GM12878 (cell line): ENCODE results near the gene NAPEPLD. TPM values are rescaled to one million over a fixed set of nuclear protein-coding genes. Genes with fewer than 3 reads are reported as not detected.

Experiments
- ATAC-seq: fragments of 200-7000 bp; cut with Tn5 transposase; 3 replicates; pipeline ENCODE4 v1.9.1; 2020; ENCODE audit warnings: mild to moderate bottlenecking, moderate library complexity
- BruUV-seq: library from RNA; stranded (reverse); fragments of 400-500 nt; replicated peaks from 2 replicates; lab custom pipeline; 2021; lab: Mats Ljungman, UMichigan
- CTCF ChIA-PET: fragments of 300-600 bp; sonication (Branson Sonifier 250); formaldehyde crosslinking; extraction: SDS; loops from one replicate; lab custom pipeline; 2021; ENCODE audit warnings: inconsistent platforms; lab: Yijun Ruan, JAX
- POLR2A ChIA-PET: fragments of 350-600 bp; formaldehyde crosslinking; extraction: SDS; loops from one replicate; lab custom pipeline; 2021; ENCODE audit warnings: inconsistent platforms; lab: Charles Lee
- RAD21 ChIA-PET: fragments of 300-600 bp; sonication (Branson Sonifier 250); formaldehyde crosslinking; loops from one replicate; lab custom pipeline; 2023; ENCODE audit warnings: antibody characterized with exemption; ENCODE audit not compliant: unreplicated experiment; lab: Charles Lee
- SMC1A ChIA-PET: fragments of 300-600 bp; sonication (Branson Sonifier 250); formaldehyde crosslinking; loops from one replicate; lab custom pipeline; 2023; ENCODE audit not compliant: unreplicated experiment, uncharacterized antibody; lab: Charles Lee
- DNase-seq: peaks from one replicate; pipeline ENCODE4 v3.0.0-alpha.2; 2011; ENCODE audit warnings: low read depth, low spot score
- FAIRE-seq: peaks from 3 replicates; lab custom pipeline; 2011; peaks lifted over from hg19 to GRCh38; lab: Jason Lieb, UNC
- H2AFZ ChIP-seq: 2 replicates; pipeline ENCODE4 v1.6.0; 2011; ENCODE audit warnings: low read depth, low read length, control low read depth; ENCODE audit not compliant: control insufficient read depth
- H3K27ac ChIP-seq: 2 replicates; pipeline ENCODE4 v1.5.1; 2011; ENCODE audit warnings: control low read depth; ENCODE audit not compliant: control insufficient read depth, insufficient read depth
- H3K27me3 ChIP-seq, 2 experiments: replicated peaks in 1 of 2; 2 replicates each; pipeline versions ENCODE4 v1.6.0 to v1.6.1; 2011; ENCODE audit warnings: low read length in 1 of 2; ENCODE audit not compliant: control insufficient read depth in 2 of 2, insufficient read depth in 2 of 2
- H3K36me3 ChIP-seq, 2 experiments: 2 replicates each; pipeline ENCODE4 v1.5.1; 2011; ENCODE audit warnings: low read length in 1 of 2; ENCODE audit not compliant: control insufficient read depth in 2 of 2, insufficient read depth in 2 of 2
- H3K4me1 ChIP-seq: 2 replicates; pipeline ENCODE4 v1.6.1; 2011; ENCODE audit warnings: mild to moderate bottlenecking, low read length, moderate library complexity, mixed read lengths; ENCODE audit not compliant: control insufficient read depth, insufficient read depth
- H3K4me2 ChIP-seq: 2 replicates; pipeline ENCODE4 v1.6.0; 2011; ENCODE audit warnings: control low read depth; ENCODE audit not compliant: control insufficient read depth, insufficient read depth
- H3K4me3 ChIP-seq: fragments of 200-600 bp; sonication (generic); 2 replicates; pipeline ENCODE4 v1.5.1; 2016
- H3K79me2 ChIP-seq: 2 replicates; pipeline ENCODE4 v1.6.0; 2011; ENCODE audit warnings: low read length; ENCODE audit not compliant: control insufficient read depth, insufficient read depth
- H3K9ac ChIP-seq: 2 replicates; pipeline ENCODE4 v1.8.0; 2011; ENCODE audit warnings: low read length, control low read depth, mixed read lengths; ENCODE audit not compliant: control insufficient read depth, insufficient read depth
- H3K9me3 ChIP-seq: replicated peaks from 3 replicates; pipeline ENCODE4 v1.5.1; 2011; ENCODE audit warnings: mild to moderate bottlenecking, low read length; ENCODE audit not compliant: control insufficient read depth, insufficient read depth
- H4K20me1 ChIP-seq: 2 replicates; pipeline ENCODE4 v1.6.0; 2011; ENCODE audit not compliant: control insufficient read depth, insufficient read depth
- BACH1 ChIP-seq: fragments of 450-650 bp; IDR thresholded peaks from 2 replicates; pipeline ENCODE4 v1.6.1; 2017; ENCODE audit warnings: mild to moderate bottlenecking, borderline replicate concordance
- CBX5 ChIP-seq: sonication (generic); IDR thresholded peaks from 2 replicates; pipeline ENCODE4 v1.6.1; 2016; ENCODE audit warnings: low read depth, moderate library complexity, mild to moderate bottlenecking, inconsistent platforms
- CEBPZ ChIP-seq: fragments of 150-350 bp; IDR thresholded peaks from 2 replicates; pipeline ENCODE4 v1.6.1; 2016; ENCODE audit warnings: low read depth, low read length
- CREB1 ChIP-seq: IDR thresholded peaks from 2 replicates; pipeline ENCODE4 v1.6.1; 2012; ENCODE audit warnings: low read depth, mild to moderate bottlenecking, inconsistent platforms
- EED ChIP-seq: sonication (generic); IDR thresholded peaks from 2 replicates; pipeline ENCODE4 v1.6.1; 2016; ENCODE audit warnings: antibody characterized with exemption, low read depth
- EZH2 ChIP-seq: IDR thresholded peaks from 2 replicates; pipeline ENCODE4 v1.6.1; 2012; ENCODE audit warnings: low read depth, mild to moderate bottlenecking, control low read depth, inconsistent platforms, low read length, borderline replicate concordance; ENCODE audit not compliant: control insufficient read depth
- GABPA ChIP-seq: IDR thresholded peaks from 2 replicates; pipeline ENCODE4 v1.6.1; 2014; ENCODE audit warnings: antibody characterized with exemption, low read depth, mild to moderate bottlenecking, inconsistent platforms
- NFXL1 ChIP-seq: fragments of 450-650 bp; IDR thresholded peaks from 2 replicates; pipeline ENCODE4 v1.6.1; 2017; ENCODE audit warnings: antibody characterized with exemption, mild to moderate bottlenecking, borderline replicate concordance
- PBX3 ChIP-seq: IDR thresholded peaks from 2 replicates; pipeline ENCODE4 v1.6.1; 2011; ENCODE audit warnings: mild to moderate bottlenecking, low read depth, low read length, moderate library complexity; ENCODE audit not compliant: insufficient replicate concordance
- SIN3A ChIP-seq: IDR thresholded peaks from 2 replicates; pipeline ENCODE4 v1.6.1; 2012; ENCODE audit warnings: low read depth, low read length, improper control_type of control experiment
- SP1 ChIP-seq: IDR thresholded peaks from one replicate; pipeline ENCODE4 v1.6.1; 2011; ENCODE audit warnings: low read depth, low read length
- SREBF2 ChIP-seq: IDR thresholded peaks from 2 replicates; pipeline ENCODE4 v1.6.1; 2012; ENCODE audit warnings: mild to moderate bottlenecking, low read length
- TCF12 ChIP-seq: IDR thresholded peaks from 2 replicates; pipeline ENCODE4 v1.6.1; 2011; ENCODE audit warnings: low read depth, mild to moderate bottlenecking, low read length
- WRNIP1 ChIP-seq: IDR thresholded peaks from 2 replicates; pipeline ENCODE4 v1.6.1; 2011; ENCODE audit warnings: low read depth, low read length, improper control_type of control experiment, borderline replicate concordance
- ZNF207 ChIP-seq: fragments of 450-650 bp; IDR thresholded peaks from 2 replicates; pipeline ENCODE4 v1.6.1; 2014; ENCODE audit warnings: antibody characterized with exemption, mild to moderate bottlenecking, borderline replicate concordance
- ZZZ3 ChIP-seq: IDR thresholded peaks from 2 replicates; pipeline ENCODE4 v1.6.1; 2011; ENCODE audit warnings: low read depth; ENCODE audit not compliant: control insufficient read depth, insufficient read length
- WGBS: methylation state at CpG from one replicate; pipeline ENCODE4 v1.1.6; 2016; ENCODE audit warnings: low lambda C conversion rate; ENCODE audit not compliant: insufficient replicate concordance, insufficient coverage; ENCODE audit errors: missing lambda C conversion rate; 5-methylcytosine and 5-hydroxymethylcytosine counted together
- in situ Hi-C: fragments of 300-500 bp; cut with MboI; formaldehyde crosslinking; loops from 9 replicates; pipeline ENCODE4 v1.14.3; 2018; ENCODE audit warnings: mixed read lengths
- intact Hi-C: fragments of 100-400 bp; cut with micrococcal nuclease; formaldehyde crosslinking; loops from one replicate; pipeline ENCODE4 v1.14.2; 2022; ENCODE audit not compliant: unreplicated experiment
- polyA plus RNA-seq, 11 experiments: library from polyadenylated mRNA; depleted of rRNA in 4 of 11; unstranded in 6 of 11; stranded (reverse) in 5 of 11; fragments of >200 nt; fragmentation: Nextera tagmentation in 4 of 11; fragmentation: Illumina TruSeq in 1 of 11; extraction: Ambion mirVana in 4 of 11; extraction: Trizol in 1 of 11; gene quantifications; 1 replicate in 1 of 11; 2 replicates in 10 of 11; pipeline versions ENCODE4 v1.2.1 to v1.2.3, GENCODE V29; 2011 to 2016; ENCODE audit warnings: inconsistent platforms in 2 of 11, missing spikeins in 2 of 11, low read depth in 1 of 11
- total RNA-seq, 4 experiments: library from RNA; depleted of rRNA in 3 of 4; stranded (reverse); fragments of >200 nt in 3 of 4; fragmentation: Illumina TruSeq in 1 of 4; extraction: Trizol in 1 of 4; gene quantifications; 2 replicates each; pipeline versions ENCODE4 v1.2.1 to v1.2.3, GENCODE V29; 2013 to 2021

Gene NAPEPLD
- total and polyA plus RNA-seq, 10 of the 15 experiments (the other 5 are each of a cell fraction or from before 2014, with no cell fraction given), result 6.0 to 16.2 (median 8.6) TPM

- WGBS, result 91% methylated on average over 1 of the region's 1 CpG
- intact Hi-C loops, result no loop called here
- POLR2A ChIA-PET, result no interaction called here
Observed at GRCh38 chr7:103114576-103115008, 34.3 kb downstream of the NAPEPLD start.

More at GRCh38 chr7:103114576-103115008, 34.3 kb downstream of the NAPEPLD start:
- H4K20me1 ChIP-seq, result no peaks in the 10 kb centered on the region
- H3K9ac ChIP-seq, result no peak overlapping the region
- in situ Hi-C loops, result no loop called here
- ChIA-PET CTCF (no interaction called here), SMC1A (interaction anchor here (1.2 kb wide), 1 partner anchor 15 kb away, joined by 3 read pairs; no protein-coding TSS in a partner anchor), RAD21 (no interaction called here)
- BruUV-seq, result no TSS peak
- no peak for ATAC-seq
- H3K4me3 ChIP-seq, result no peak overlapping the region
- no peaks in the 10 kb centered on the region for H3K79me2 ChIP-seq
- no peak for DNase-seq
- H3K4me2 ChIP-seq, result no peak overlapping the region
- H3K36me3 ChIP-seq, result peaks cover 2% of the 10 kb centered on the region in 2 experiments; a peak in 3 of 4 replicates
- no peak overlapping the region for H3K27ac ChIP-seq
- H3K9me3 ChIP-seq, result no peaks in the 10 kb centered on the region
- no peaks in the 10 kb centered on the region for H3K27me3 ChIP-seq
- no peak overlapping the region for H2AFZ ChIP-seq
- no peaks in the 10 kb centered on the region for H3K4me1 ChIP-seq
- TF ChIP-seq CEBPZ (no peak), CBX5 (no peak), SREBF2 (no peak), NFXL1 (no peak), CREB1 (no peak), TCF12 (no peak), BACH1 (no peak), GABPA (no peak), PBX3 (no peak), EZH2 (no peak), SIN3A (no peak), ZNF207 (no peak), WRNIP1 (no peak), ZZZ3 (no peak), EED (no peak), SP1 (no peak)
- FAIRE-seq, result no peak
